GM21723 (cell line): ENCODE results near the gene ITGA6.
"Not testable (repeated sequence)": the region's sequence is repeated elsewhere in the genome, so short reads cannot be mapped to it uniquely, and the experiment has no call there.

Source experiments
- ATAC-seq: cut with Tn5 transposase; IDR thresholded peaks from one replicate; pipeline ENCODE4 v1.9.1; 2021; ENCODE audit warnings: mild to moderate bottlenecking, moderate library complexity; ENCODE audit not compliant: unreplicated experiment

The ITGA6 gene

DNA sequence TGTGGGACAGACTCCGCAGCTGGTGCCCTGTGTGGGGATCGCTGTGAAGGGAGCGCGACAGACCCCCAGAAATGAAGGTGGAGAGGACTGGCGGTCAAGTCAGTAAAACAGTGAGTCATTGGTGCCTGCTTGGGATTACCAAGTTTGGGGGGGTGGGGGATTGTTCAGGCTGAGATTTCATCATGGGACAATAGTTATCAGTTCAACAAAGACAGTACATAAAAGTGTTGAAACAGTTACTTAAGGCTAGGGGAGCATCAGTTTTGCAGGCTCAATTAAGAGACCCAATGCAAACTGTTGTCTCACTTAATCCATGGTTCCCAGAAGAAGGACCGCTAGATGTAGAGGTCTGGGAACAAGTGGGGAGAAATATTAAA is 86.1 kb downstream of the ITGA6 start:
- no peak for ATAC-seq

GRCh38 chr2:172513935-172514586 is 86.7 kb downstream of the ITGA6 start:
- ATAC-seq: no peak

DNA sequence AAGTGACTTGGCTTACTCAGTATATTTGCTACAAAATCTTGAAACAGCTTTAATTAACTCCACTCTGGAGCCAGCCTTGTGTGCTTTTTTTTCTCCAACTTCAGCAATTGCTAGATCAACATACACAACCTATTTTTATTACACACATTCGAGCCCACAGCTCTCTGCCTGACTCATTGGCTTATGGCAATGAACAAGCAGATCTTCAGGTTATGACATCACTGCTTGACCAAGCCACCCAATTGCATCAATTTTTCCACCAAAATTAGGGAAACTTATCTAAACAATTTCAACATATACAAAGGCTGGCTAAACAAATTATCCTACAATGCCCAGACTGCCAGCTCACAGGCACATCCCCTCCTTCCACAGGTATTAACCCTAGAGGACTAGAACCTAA is 88.9 kb downstream of the ITGA6 start:
- ATAC-seq: no peak

DNA sequence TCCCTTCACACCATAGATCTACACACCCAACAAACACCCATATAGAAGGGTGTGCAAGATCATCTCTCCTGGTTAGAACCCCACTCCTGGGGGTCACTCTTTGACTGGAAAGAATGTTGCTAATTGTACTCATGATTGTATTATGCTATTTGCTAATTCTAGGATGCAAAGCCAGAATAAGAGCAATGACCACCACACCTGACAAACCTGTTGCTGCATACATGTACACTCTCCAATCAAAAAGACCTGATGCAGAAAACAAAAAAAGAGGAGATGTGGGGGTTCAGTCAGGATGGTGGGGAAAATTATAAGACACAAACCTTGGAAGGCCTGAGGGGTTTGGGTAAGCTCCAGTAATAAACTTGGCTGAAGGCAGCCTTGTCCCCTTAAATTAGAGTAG is 91.6 kb downstream of the ITGA6 start:
- no peak for ATAC-seq

DNA sequence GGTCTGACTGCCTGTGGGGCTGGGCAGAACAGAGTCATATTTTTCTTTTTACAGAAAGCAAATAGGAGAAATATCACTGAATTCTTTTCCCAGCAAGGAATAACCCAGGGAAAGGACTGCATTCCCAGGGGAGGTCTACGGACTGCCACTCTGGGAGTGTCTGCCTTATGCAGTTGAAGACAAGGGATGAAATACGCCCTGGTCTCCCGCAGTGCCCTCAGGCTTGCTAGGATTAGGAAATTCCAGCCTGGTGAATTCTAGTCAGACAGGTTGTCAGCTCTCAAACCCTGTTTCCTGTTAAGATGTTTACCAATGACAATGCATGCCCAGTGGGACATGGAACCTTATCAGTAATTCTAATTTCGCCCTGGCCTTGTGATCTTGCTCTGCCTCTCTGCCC is 98.2 kb downstream of the ITGA6 start:
- no peak for ATAC-seq

GRCh38 chr2:172531309-172531708 is 103.9 kb downstream of the ITGA6 start:
- no peak for ATAC-seq

DNA sequence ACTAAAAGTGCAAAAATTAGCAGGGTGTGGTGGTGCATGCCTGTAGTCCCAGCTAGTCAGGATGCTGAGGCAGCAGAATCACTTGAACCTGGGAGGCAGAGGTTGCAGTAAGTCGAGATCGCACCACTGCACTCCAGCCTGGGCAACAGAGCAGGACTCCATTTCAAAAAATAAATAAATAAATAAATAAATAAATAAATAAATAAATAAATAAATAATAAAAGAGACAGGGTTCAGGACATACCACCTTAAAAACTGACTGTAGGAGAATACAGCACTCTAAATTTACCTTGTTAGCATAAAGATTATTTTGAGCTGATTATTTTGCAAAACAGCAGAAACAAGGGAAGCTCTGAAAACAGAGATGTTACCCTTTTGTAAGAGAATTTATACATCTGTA is 105.1 kb downstream of the ITGA6 start:
- not testable (repeated sequence) for ATAC-seq

GRCh38 chr2:172533687-172534086 is 106.3 kb downstream of the ITGA6 start:
- no peak for ATAC-seq

- ATAC-seq: no peak
These were observed 107.7 kb downstream of the ITGA6 start for GRCh38 chr2:172535119-172535518.

DNA sequence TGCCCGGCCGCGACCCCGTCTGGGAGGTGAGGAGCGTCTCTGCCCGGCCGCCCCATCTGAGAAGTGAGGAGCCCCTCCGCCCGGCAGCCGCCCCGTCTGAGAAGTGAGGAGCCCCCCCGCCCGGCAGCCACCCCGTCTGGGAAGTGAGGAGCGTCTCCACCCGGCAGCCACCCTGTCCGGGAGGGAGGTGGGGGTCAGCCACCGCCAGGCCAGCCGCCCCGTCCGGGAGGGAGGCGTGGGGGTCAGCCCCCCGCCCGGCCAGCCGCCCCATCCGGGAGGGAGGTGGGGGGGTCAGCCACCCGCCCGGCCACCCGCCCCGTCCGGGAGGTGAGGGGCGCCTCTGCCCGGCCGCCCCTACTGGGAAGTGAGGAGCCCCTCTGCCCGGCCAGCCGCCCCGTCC is 110.5 kb downstream of the ITGA6 start:
- ATAC-seq: not testable (repeated sequence)

DNA sequence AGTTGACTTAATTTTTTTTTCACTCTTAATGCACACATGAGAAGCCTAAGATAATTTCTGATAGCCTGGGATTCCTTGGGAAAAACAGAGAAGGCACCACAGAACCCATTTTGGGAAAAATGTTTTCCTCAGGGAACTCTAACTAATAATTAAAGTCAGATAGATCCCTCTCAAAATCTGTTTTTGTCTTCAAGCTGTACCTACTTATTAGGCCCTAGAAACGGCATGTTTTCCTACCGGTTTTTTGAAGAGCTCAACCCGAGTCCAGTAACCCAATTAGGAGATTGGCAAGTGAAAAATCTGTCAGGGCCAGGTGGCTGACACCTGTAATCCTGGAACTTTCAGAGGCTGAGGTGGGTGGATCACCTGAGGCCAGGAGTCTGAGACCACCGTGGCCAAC is 112.4 kb downstream of the ITGA6 start:
- ATAC-seq: no peak

- no peak for ATAC-seq
These were observed 113.0 kb downstream of the ITGA6 start for GRCh38 chr2:172540421-172540820.

- no peak for ATAC-seq
These were observed 118.2 kb downstream of the ITGA6 start for GRCh38 chr2:172545408-172546075.

- ATAC-seq: no peak
These were observed 121.7 kb downstream of the ITGA6 start for GRCh38 chr2:172549131-172549530.

- not testable (repeated sequence) for ATAC-seq
These were observed 122.4 kb downstream of the ITGA6 start for GRCh38 chr2:172549802-172550201.

GRCh38 chr2:172550419-172550818 is 123.0 kb downstream of the ITGA6 start:
- ATAC-seq: no peak

GRCh38 chr2:172551271-172551670 is 123.9 kb downstream of the ITGA6 start:
- no peak for ATAC-seq

GRCh38 chr2:172552547-172553291 is 125.3 kb downstream of the ITGA6 start:
- ATAC-seq: no peak

- ATAC-seq: no peak
These were observed 127.2 kb downstream of the ITGA6 start for GRCh38 chr2:172554352-172555271.

- peak; percentile 23 for ATAC-seq
These were observed 127.8 kb downstream of the ITGA6 start for GRCh38 chr2:172555272-172555521.
